Mesenchymal stem cell (in vitro differentiated cells and primary cell): Measurements from ENCODE around the gene KRT6B.
"Not testable (repeated sequence)": the region's sequence is repeated elsewhere in the genome, so short reads cannot be mapped to it uniquely, and the experiment has no call there.

ENCODE experiments used
- DNase-seq: peaks from one replicate; pipeline ENCODE4 v3.0.0-alpha.2; 2013
- H2AFZ ChIP-seq: one replicate; pipeline ENCODE4 v1.6.1; 2013; ENCODE audit warnings: low read depth, mild to moderate bottlenecking, control low read depth, inconsistent platforms, low read length, moderate library complexity
- H2AK5ac ChIP-seq: 2 replicates; pipeline ENCODE4 v1.6.1; 2013; ENCODE audit warnings: low read length, moderate library complexity, mild to moderate bottlenecking, inconsistent platforms; ENCODE audit not compliant: severe bottlenecking
- H2BK120ac ChIP-seq: one replicate; pipeline ENCODE4 v1.6.1; 2013; ENCODE audit warnings: low read depth, mild to moderate bottlenecking, inconsistent platforms, low read length, moderate library complexity
- H2BK12ac ChIP-seq, 2 experiments: one replicate each; pipeline ENCODE4 v1.6.1; 2013; ENCODE audit warnings: inconsistent platforms in 2 of 2, low read length in 2 of 2, mild to moderate bottlenecking in 2 of 2, moderate library complexity in 2 of 2, control low read depth in 1 of 2
- H2BK15ac ChIP-seq: one replicate; pipeline ENCODE4 v1.6.1; 2013; ENCODE audit warnings: mild to moderate bottlenecking, low read depth, inconsistent platforms; ENCODE audit not compliant: poor library complexity, severe bottlenecking
- H2BK5ac ChIP-seq: 2 replicates; pipeline ENCODE4 v1.6.1; 2013; ENCODE audit warnings: low read depth, mild to moderate bottlenecking, low read length, control low read depth, inconsistent platforms; ENCODE audit not compliant: poor library complexity, severe bottlenecking
- H3K14ac ChIP-seq, 2 experiments: one replicate each; pipeline ENCODE4 v1.6.1; 2013; ENCODE audit warnings: inconsistent platforms in 2 of 2, low read length in 2 of 2, control low read depth in 1 of 2, mild to moderate bottlenecking in 1 of 2, moderate library complexity in 1 of 2
- H3K18ac ChIP-seq, 2 experiments: one replicate each; pipeline ENCODE4 v1.6.1; 2013; ENCODE audit warnings: inconsistent platforms in 2 of 2, low read length in 2 of 2, control low read depth in 1 of 2, low read depth in 1 of 2, mild to moderate bottlenecking in 1 of 2
- H3K23ac ChIP-seq, 2 experiments: one replicate each; pipeline ENCODE4 v1.6.1; 2013; ENCODE audit warnings: inconsistent platforms in 2 of 2, low read length in 2 of 2, mild to moderate bottlenecking in 2 of 2, moderate library complexity in 2 of 2, control low read depth in 1 of 2
- H3K27ac ChIP-seq: 2 replicates; pipeline ENCODE4 v1.5.1; 2013; ENCODE audit warnings: mild to moderate bottlenecking, moderate library complexity, low read length, control low read depth, inconsistent platforms; ENCODE audit not compliant: poor library complexity, severe bottlenecking
- H3K27me3 ChIP-seq, 2 experiments: 2 replicates each; pipeline versions ENCODE4 v1.6.1 to v1.7.0; 2013; ENCODE audit warnings: low read length in 2 of 2, mild to moderate bottlenecking in 2 of 2, moderate library complexity in 2 of 2, control low read depth in 1 of 2, inconsistent platforms in 1 of 2; ENCODE audit not compliant: control insufficient read depth in 1 of 2, insufficient read depth in 1 of 2
- H3K36me3 ChIP-seq, 2 experiments: 2 replicates each; pipeline versions ENCODE4 v1.6.1 to v1.7.0; 2013; ENCODE audit warnings: low read length in 2 of 2, control low read depth in 1 of 2, inconsistent platforms in 1 of 2, low read depth in 1 of 2, mild to moderate bottlenecking in 1 of 2; ENCODE audit not compliant: insufficient read depth in 2 of 2, control insufficient read depth in 1 of 2
- H3K4ac ChIP-seq, 2 experiments: one replicate each; pipeline ENCODE4 v1.6.1; 2013; ENCODE audit warnings: inconsistent platforms in 2 of 2, low read length in 2 of 2, mild to moderate bottlenecking in 2 of 2, moderate library complexity in 2 of 2, control low read depth in 1 of 2, low read depth in 1 of 2
- H3K4me1 ChIP-seq: 2 replicates; pipeline ENCODE4 v1.6.1; 2013; ENCODE audit warnings: low read depth, low read length, control low read depth; ENCODE audit not compliant: control insufficient read depth, insufficient read depth
- H3K4me2 ChIP-seq: 2 replicates; pipeline ENCODE4 v1.6.1; 2013; ENCODE audit warnings: low read length, mild to moderate bottlenecking, inconsistent platforms; ENCODE audit not compliant: poor library complexity, severe bottlenecking
- H3K4me3 ChIP-seq, 2 experiments: 2 replicates each; pipeline versions ENCODE4 v1.5.1 to v1.7.0; 2013; ENCODE audit warnings: low read length in 2 of 2, mild to moderate bottlenecking in 2 of 2, control low read depth in 1 of 2, low read depth in 1 of 2; ENCODE audit not compliant: insufficient read depth in 1 of 2
- H3K79me1 ChIP-seq: replicated peaks from 2 replicates; pipeline ENCODE4 v1.6.1; 2013; ENCODE audit warnings: mild to moderate bottlenecking, control low read depth, low read length, inconsistent platforms; ENCODE audit not compliant: poor library complexity, severe bottlenecking
- H3K9ac ChIP-seq: 2 replicates; pipeline ENCODE4 v1.7.0; 2013; ENCODE audit warnings: mild to moderate bottlenecking, low read length, moderate library complexity
- H3K9me3 ChIP-seq: 2 replicates; pipeline ENCODE4 v1.7.0; 2013; ENCODE audit warnings: mild to moderate bottlenecking, low read length; ENCODE audit not compliant: control insufficient read depth
- H4K8ac ChIP-seq: one replicate; pipeline ENCODE4 v1.6.1; 2013; ENCODE audit warnings: inconsistent platforms, mild to moderate bottlenecking, low read length, moderate library complexity
- H4K91ac ChIP-seq: one replicate; pipeline ENCODE4 v1.6.1; 2013; ENCODE audit warnings: mild to moderate bottlenecking, low read length, inconsistent platforms
- WGBS: methylation state at CpG from one replicate; pipeline ENCODE4 v1.1.7; 2013; ENCODE audit warnings: mixed read lengths; 5-methylcytosine and 5-hydroxymethylcytosine counted together

Gene KRT6B

GRCh38 chr12:52448228-52448627, 3.7 kb downstream of the KRT6B start:
- Histone ChIP-seq H3K4ac (no peak overlapping the region), H3K9ac (no peak overlapping the region), H2BK5ac (no peak overlapping the region)

GRCh38 chr12:52447196-52447595, 4.8 kb downstream of the KRT6B start:
- WGBS, result 85% methylated on average over 11 of the region's 11 CpGs
- not testable (repeated sequence) for H2BK12ac ChIP-seq, H2BK15ac ChIP-seq, H4K8ac ChIP-seq, H3K23ac ChIP-seq, H3K4ac ChIP-seq, H4K91ac ChIP-seq, H3K18ac ChIP-seq, H3K9me3 ChIP-seq, H2AFZ ChIP-seq, H3K4me1 ChIP-seq, H3K27ac ChIP-seq, H3K9ac ChIP-seq, H2BK120ac ChIP-seq, H3K14ac ChIP-seq, H2BK5ac ChIP-seq, H3K79me1 ChIP-seq, H3K4me2 ChIP-seq, H2AK5ac ChIP-seq, H3K4me3 ChIP-seq, DNase-seq, H3K36me3 ChIP-seq
- peaks cover 11 to 52% of the 10 kb centered on the region in 2 experiments for H3K27me3 ChIP-seq

More at GRCh38 chr12:52448228-52448627, 3.7 kb downstream of the KRT6B start:
- no peak overlapping the region for H2BK120ac ChIP-seq
- no peak overlapping the region for H2AFZ ChIP-seq
- H2AK5ac ChIP-seq, result no peak overlapping the region
- no peak overlapping the region for H3K18ac ChIP-seq
- DNase-seq, result no peak
- H3K4me2 ChIP-seq, result no peak overlapping the region
- no peaks in the 10 kb centered on the region for H3K4me1 ChIP-seq
- no peak overlapping the region for H2BK12ac ChIP-seq
- no peak overlapping the region for H3K23ac ChIP-seq
- no peak overlapping the region for H3K14ac ChIP-seq
- H3K4me3 ChIP-seq, result no peak overlapping the region
- H3K27ac ChIP-seq, result no peak overlapping the region
- no peak overlapping the region for H2BK15ac ChIP-seq
- H4K8ac ChIP-seq, result no peak overlapping the region
- no peaks in the 10 kb centered on the region for H3K36me3 ChIP-seq
- no peaks in the 10 kb centered on the region for H3K79me1 ChIP-seq
- WGBS, result 63% methylated on average over 3 of the region's 3 CpGs
- no peaks in the 10 kb centered on the region for H3K9me3 ChIP-seq
- H4K91ac ChIP-seq, result no peak overlapping the region
- peaks cover 11 to 56% of the 10 kb centered on the region in 2 experiments for H3K27me3 ChIP-seq

- no peak overlapping the region for H3K14ac ChIP-seq
- no peak overlapping the region for H3K4me3 ChIP-seq
- peaks cover 18 to 50% of the 10 kb centered on the region in 2 experiments for H3K27me3 ChIP-seq
- no peak for DNase-seq
- H2BK12ac ChIP-seq, result no peak overlapping the region
- H3K9ac ChIP-seq, result no peak overlapping the region
- no peak overlapping the region for H2AFZ ChIP-seq
- H3K4me2 ChIP-seq, result no peak overlapping the region
- H3K79me1 ChIP-seq, result no peaks in the 10 kb centered on the region
- H3K27ac ChIP-seq, result no peak overlapping the region
- no peak overlapping the region for H2BK15ac ChIP-seq
- H2AK5ac ChIP-seq, result no peak overlapping the region
- no peaks in the 10 kb centered on the region for H3K36me3 ChIP-seq
- no peak overlapping the region for H2BK5ac ChIP-seq
- no peaks in the 10 kb centered on the region for H3K4me1 ChIP-seq
- no peak overlapping the region for H3K18ac ChIP-seq
- H3K4ac ChIP-seq, result no peak overlapping the region
- H2BK120ac ChIP-seq, result no peak overlapping the region
- H3K9me3 ChIP-seq, result no peaks in the 10 kb centered on the region
- H4K8ac ChIP-seq, result no peak overlapping the region
- 93% methylated on average over 5 of the region's 6 CpGs for WGBS
- no peak overlapping the region for H3K23ac ChIP-seq
- H4K91ac ChIP-seq, result no peak overlapping the region
Observed at GRCh38 chr12:52446367-52447045, 5.4 kb downstream of the KRT6B start.

- no peak overlapping the region for H3K27ac ChIP-seq
Observed at GRCh38 chr12:52445876-52446275, 6.1 kb downstream of the KRT6B start.

More at GRCh38 chr12:52445876-52446275, 6.1 kb downstream of the KRT6B start:
- no peak overlapping the region for H2BK5ac ChIP-seq
- H4K91ac ChIP-seq, result no peak overlapping the region
- H3K4me2 ChIP-seq, result no peak overlapping the region
- H3K23ac ChIP-seq, result no peak overlapping the region
- 30% methylated on average over 3 of the region's 3 CpGs for WGBS
- H2BK12ac ChIP-seq, result no peak overlapping the region
- no peak overlapping the region for H3K4me3 ChIP-seq
- H3K18ac ChIP-seq, result no peak overlapping the region
- no peak overlapping the region for H2AFZ ChIP-seq
- no peak overlapping the region for H4K8ac ChIP-seq
- DNase-seq, result no peak
- no peaks in the 10 kb centered on the region for H3K4me1 ChIP-seq
- H3K79me1 ChIP-seq, result no peaks in the 10 kb centered on the region
- no peaks in the 10 kb centered on the region for H3K9me3 ChIP-seq
- no peaks in the 10 kb centered on the region for H3K36me3 ChIP-seq
- H2BK120ac ChIP-seq, result no peak overlapping the region
- peaks cover 21 to 50% of the 10 kb centered on the region in 2 experiments for H3K27me3 ChIP-seq
- H2AK5ac ChIP-seq, result no peak overlapping the region
- H3K9ac ChIP-seq, result no peak overlapping the region
- H3K14ac ChIP-seq, result no peak overlapping the region
- no peak overlapping the region for H2BK15ac ChIP-seq
- no peak overlapping the region for H3K4ac ChIP-seq
